MM.1S (cell line): ENCODE data around the gene ZFAND2A.

Source experiments
- CTCF ChIP-seq: fragments of 300-600 bp; sonication (generic); IDR thresholded peaks from 2 replicates; pipeline ENCODE4 v1.5.1; 2016; ENCODE audit warnings: antibody characterized with exemption, low read length, mixed read lengths
- EZH2phosphoT487 ChIP-seq: fragments of 300-600 bp; sonication (generic); IDR thresholded peaks from 2 replicates; pipeline ENCODE4 v1.6.1; 2018; ENCODE audit warnings: antibody characterized with exemption, low read length

- no peak for TF ChIP-seq CTCF
- no peak for TF ChIP-seq EZH2phosphoT487
Observed at GRCh38 chr7:1175597-1175966, 15.6 kb upstream of the ZFAND2A start.
